ENCODE results near the gene FOXC1. TPM values are rescaled to one million over a fixed set of nuclear protein-coding genes. Genes with fewer than 3 reads are reported as not detected.

Gene FOXC1
- total RNA-seq, 2 experiments from 2014 or later, result not detected

DNA sequence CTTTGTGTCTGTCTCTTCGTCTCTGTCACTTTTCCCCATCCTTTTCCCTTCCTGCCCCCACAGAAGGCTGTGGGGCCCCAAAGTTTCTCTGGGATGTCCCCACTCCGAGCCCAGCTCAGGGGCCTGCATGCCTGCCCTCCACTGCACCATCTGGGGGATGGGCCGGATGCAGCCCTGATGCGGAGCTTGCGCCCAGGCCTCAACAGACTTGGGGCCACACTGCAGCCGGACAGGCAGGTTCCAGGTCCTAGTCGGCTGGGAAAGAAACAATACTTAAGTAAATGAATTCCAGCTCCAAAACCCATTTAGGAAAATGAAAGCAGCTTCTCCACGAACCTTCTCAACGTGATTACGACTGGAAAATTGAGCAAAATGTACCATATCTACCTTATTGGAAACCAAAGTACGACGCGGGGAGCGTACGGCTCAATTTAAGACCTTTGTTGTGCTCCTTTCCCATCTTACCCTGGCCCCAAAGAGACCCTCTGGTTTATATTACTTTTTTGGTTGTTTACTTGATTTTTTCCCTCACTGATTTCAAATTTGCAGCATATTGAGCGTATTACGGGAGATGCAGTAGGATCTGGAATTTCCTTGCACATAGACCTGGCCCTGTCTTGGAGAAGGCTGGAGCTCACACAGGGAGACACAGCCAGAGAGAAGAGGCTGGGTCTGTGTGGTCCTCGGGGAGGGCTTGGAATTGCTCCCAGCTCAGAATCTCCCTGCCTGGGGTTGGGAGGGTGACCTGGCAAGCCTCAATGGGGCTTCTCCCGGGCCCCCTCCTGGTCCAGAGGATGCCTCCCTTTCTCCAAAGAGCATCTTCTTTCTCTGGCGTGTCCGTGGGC lies 8.0 kb downstream of the FOXC1 start:
- Mint-ChIP-seq H3K27me3 (ENCODE audit: low read depth) (peaks cover 56% of the 10 kb centered on the region), H3K9me3 (no peaks in the 10 kb centered on the region), H3K36me3 (ENCODE audit: low read depth) (peaks cover 5% of the 10 kb centered on the region), H3K4me3 (no peak overlapping the region), H3K27ac (no peak overlapping the region), H3K4me1 (ENCODE audit: low read depth) (peaks cover 5% of the 10 kb centered on the region)
- no peak for DNase-seq
- intact Hi-C loops (cut with micrococcal nuclease), result no loop called here
- CTCF ChIA-PET, result interaction anchor here (1.0 kb wide), 1 partner anchor 11 kb away, joined by 3 read pairs; no protein-coding TSS in a partner anchor

DNA sequence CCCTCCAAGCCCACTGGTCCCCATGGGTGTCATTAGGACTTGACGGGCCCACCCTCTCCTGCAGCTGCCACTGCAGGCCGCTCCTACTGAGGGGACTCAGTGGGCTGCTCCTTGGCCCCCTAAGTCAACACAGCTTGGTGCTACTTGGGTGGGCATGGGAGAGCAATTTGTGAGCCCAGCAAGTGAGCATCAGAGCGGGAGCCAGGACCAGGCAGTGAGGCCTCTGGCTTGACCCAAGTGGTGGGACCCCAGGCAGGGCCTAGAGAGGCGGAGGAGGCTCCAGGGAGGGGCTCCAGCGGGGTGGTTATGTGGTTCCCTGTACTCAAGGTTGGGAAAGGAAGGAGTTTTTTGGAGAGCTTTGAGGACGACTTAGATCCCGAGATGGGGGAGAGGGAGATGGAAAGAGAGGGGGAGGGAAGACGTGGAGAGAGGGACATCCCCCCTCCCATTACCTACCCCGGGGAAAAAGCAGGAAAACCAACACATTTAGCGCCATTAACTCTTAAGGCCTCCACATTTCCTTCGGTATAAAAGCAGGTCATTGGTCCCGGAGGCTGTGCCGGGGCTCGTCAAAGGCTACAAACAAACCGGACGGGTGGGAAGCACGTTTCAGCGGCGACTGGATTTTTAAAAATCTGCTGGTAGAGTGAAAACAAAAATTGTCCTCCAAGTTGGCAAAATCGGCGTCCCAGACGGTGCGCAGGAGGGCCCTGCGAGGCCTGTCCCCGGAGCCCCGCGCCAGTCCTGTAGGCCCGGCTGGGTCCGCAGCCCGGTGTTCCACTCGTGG lies 8.8 kb downstream of the FOXC1 start:
- Mint-ChIP-seq H3K4me3 (no peak overlapping the region), H3K36me3 (ENCODE audit: low read depth) (peaks cover 11% of the 10 kb centered on the region), H3K27me3 (ENCODE audit: low read depth) (peaks cover 52% of the 10 kb centered on the region), H3K4me1 (ENCODE audit: low read depth) (peaks cover 2% of the 10 kb centered on the region), H3K27ac (no peak overlapping the region), H3K9me3 (no peaks in the 10 kb centered on the region)
- CTCF ChIA-PET, result no interaction called here
- DNase-seq, result no peak
- intact Hi-C loops (cut with micrococcal nuclease), result no loop called here

- H3K36me3 Mint-ChIP-seq (ENCODE audit: low read depth), result peaks cover 13% of the 10 kb centered on the region
- no peak overlapping the region for H3K27ac Mint-ChIP-seq
- intact Hi-C loops (cut with micrococcal nuclease), result no loop called here
- no peaks in the 10 kb centered on the region for H3K4me1 Mint-ChIP-seq (ENCODE audit: low read depth)
- CTCF ChIA-PET, result interaction anchor here (1.1 kb wide), 1 partner anchor 13 kb away, joined by 4 read pairs; no protein-coding TSS in a partner anchor
- H3K9me3 Mint-ChIP-seq, result no peaks in the 10 kb centered on the region
- peaks cover 52% of the 10 kb centered on the region for H3K27me3 Mint-ChIP-seq (ENCODE audit: low read depth)
- no peak for DNase-seq
- no peak overlapping the region for H3K4me3 Mint-ChIP-seq
Measured at GRCh38 chr6:1619098-1619672, 9.5 kb downstream of the FOXC1 start.

- H3K36me3 Mint-ChIP-seq (ENCODE audit: low read depth), result peaks cover 13% of the 10 kb centered on the region
- no peak overlapping the region for H3K4me3 Mint-ChIP-seq
- H3K9me3 Mint-ChIP-seq, result no peaks in the 10 kb centered on the region
- no peak for DNase-seq
- CTCF ChIA-PET, result interaction anchor here (1.1 kb wide), 1 partner anchor 14 kb away, joined by 4 read pairs; no protein-coding TSS in a partner anchor
- H3K27ac Mint-ChIP-seq, result no peak overlapping the region
- H3K27me3 Mint-ChIP-seq (ENCODE audit: low read depth), result peaks cover 54% of the 10 kb centered on the region
- intact Hi-C loops (cut with micrococcal nuclease), result no loop called here
- no peaks in the 10 kb centered on the region for H3K4me1 Mint-ChIP-seq (ENCODE audit: low read depth)
Measured at GRCh38 chr6:1619673-1620503, 10.2 kb downstream of the FOXC1 start.

GRCh38 chr6:1620504-1621069 lies 10.9 kb downstream of the FOXC1 start:
- Mint-ChIP-seq H3K27ac (no peak overlapping the region), H3K27me3 (ENCODE audit: low read depth) (peaks cover 57% of the 10 kb centered on the region), H3K9me3 (no peaks in the 10 kb centered on the region), H3K4me3 (no peak overlapping the region), H3K36me3 (ENCODE audit: low read depth) (peaks cover 13% of the 10 kb centered on the region), H3K4me1 (ENCODE audit: low read depth) (peaks cover 6% of the 10 kb centered on the region)
- DNase-seq, result no peak
- CTCF ChIA-PET, result no interaction called here
- intact Hi-C loops (cut with micrococcal nuclease), result no loop called here

GRCh38 chr6:1621070-1621701 lies 11.5 kb downstream of the FOXC1 start:
- Mint-ChIP-seq H3K9me3 (no peaks in the 10 kb centered on the region), H3K36me3 (ENCODE audit: low read depth) (peaks cover 13% of the 10 kb centered on the region), H3K4me1 (ENCODE audit: low read depth) (peaks cover 8% of the 10 kb centered on the region), H3K27ac (no peak overlapping the region), H3K4me3 (no peak overlapping the region), H3K27me3 (ENCODE audit: low read depth) (peaks cover 55% of the 10 kb centered on the region)
- intact Hi-C loops (cut with micrococcal nuclease), result no loop called here
- DNase-seq, result no peak
- CTCF ChIA-PET, result no interaction called here

- no peak for DNase-seq
- intact Hi-C loops (cut with micrococcal nuclease), result no loop called here
- no peaks in the 10 kb centered on the region for H3K9me3 Mint-ChIP-seq
- H3K4me3 Mint-ChIP-seq, result no peak overlapping the region
- CTCF ChIA-PET, result no interaction called here
- H3K36me3 Mint-ChIP-seq (ENCODE audit: low read depth), result peaks cover 13% of the 10 kb centered on the region
- H3K27me3 Mint-ChIP-seq (ENCODE audit: low read depth), result peaks cover 57% of the 10 kb centered on the region
- H3K4me1 Mint-ChIP-seq (ENCODE audit: low read depth), result peaks cover 8% of the 10 kb centered on the region
- no peak overlapping the region for H3K27ac Mint-ChIP-seq
Measured at GRCh38 chr6:1622220-1622850, 12.6 kb downstream of the FOXC1 start.

GRCh38 chr6:1622851-1623768 lies 13.4 kb downstream of the FOXC1 start:
- no peaks in the 10 kb centered on the region for H3K9me3 Mint-ChIP-seq
- no peak overlapping the region for H3K4me3 Mint-ChIP-seq
- no peak for DNase-seq
- H3K27me3 Mint-ChIP-seq (ENCODE audit: low read depth), result peaks cover 57% of the 10 kb centered on the region
- peaks cover 8% of the 10 kb centered on the region for H3K4me1 Mint-ChIP-seq (ENCODE audit: low read depth)
- H3K27ac Mint-ChIP-seq, result no peak overlapping the region
- peaks cover 13% of the 10 kb centered on the region for H3K36me3 Mint-ChIP-seq (ENCODE audit: low read depth)
- intact Hi-C loops (cut with micrococcal nuclease), result no loop called here
- CTCF ChIA-PET, result interaction anchor here (0.6 kb wide), 1 partner anchor 1012 kb away, joined by 5 read pairs; no protein-coding TSS in a partner anchor

DNA sequence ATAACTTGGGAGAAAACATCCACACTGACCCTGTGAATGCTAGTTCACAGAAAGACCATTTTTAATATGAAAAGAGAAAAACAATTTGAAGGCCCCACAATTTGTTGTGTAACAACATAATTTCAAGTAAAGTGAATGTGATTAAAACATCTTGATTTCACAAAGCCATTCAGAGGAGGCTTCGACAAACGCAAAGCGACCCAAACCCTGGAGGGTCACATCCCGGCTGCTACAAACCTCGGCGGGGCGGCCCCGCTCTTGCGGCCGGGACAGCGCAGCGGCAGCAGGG lies 14.0 kb downstream of the FOXC1 start:
- intact Hi-C loops (cut with micrococcal nuclease), result no loop called here
- Mint-ChIP-seq H3K27ac (no peak overlapping the region), H3K36me3 (ENCODE audit: low read depth) (peaks cover 13% of the 10 kb centered on the region), H3K4me1 (ENCODE audit: low read depth) (peaks cover 8% of the 10 kb centered on the region), H3K4me3 (no peak overlapping the region), H3K9me3 (no peaks in the 10 kb centered on the region), H3K27me3 (ENCODE audit: low read depth) (peaks cover 56% of the 10 kb centered on the region)
- no peak for DNase-seq
- CTCF ChIA-PET, result no interaction called here

DNA sequence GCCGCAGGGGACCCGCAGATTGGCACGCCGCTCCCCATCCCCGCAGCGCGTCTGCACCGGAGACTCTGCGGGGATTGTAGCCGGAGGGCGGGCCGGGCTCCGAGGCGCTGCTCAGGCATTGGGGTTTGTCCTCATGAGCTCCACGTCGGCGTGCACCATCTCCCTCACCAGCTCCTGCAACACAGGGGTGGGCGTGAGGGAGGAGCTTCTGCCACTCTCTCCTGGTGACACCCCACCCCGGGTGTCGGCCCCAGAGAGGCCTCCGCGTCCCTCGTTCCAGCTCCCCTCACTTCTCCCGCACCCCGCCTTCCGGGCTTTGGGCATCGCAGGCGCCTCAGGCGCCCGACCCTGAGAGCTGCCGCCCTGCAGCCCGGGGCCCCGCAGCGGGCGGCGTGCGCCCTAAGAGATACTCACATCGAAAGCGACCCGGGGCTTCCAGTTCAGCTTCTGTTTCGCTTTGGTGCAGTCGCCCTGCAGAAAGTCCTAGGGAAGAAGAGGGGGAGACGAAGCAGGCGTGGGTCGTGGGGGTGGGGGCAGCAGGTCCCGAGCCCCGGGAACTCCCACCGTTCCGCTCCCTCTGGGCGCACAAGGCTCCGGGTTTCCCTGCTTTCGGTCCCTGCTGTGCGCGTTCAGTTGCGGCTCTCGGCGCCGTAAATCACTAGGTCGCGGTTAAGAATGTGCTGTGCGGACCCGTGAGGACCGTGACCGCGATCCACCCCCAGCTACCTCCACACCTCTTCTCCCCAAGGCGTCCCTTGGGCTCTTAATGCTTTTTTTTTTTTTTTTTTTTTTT lies 14.5 kb downstream of the FOXC1 start:
- intact Hi-C loops (cut with micrococcal nuclease), result no loop called here
- H3K4me1 Mint-ChIP-seq (ENCODE audit: low read depth), result peaks cover 8% of the 10 kb centered on the region
- H3K9me3 Mint-ChIP-seq, result no peaks in the 10 kb centered on the region
- no peak overlapping the region for H3K4me3 Mint-ChIP-seq
- H3K27ac Mint-ChIP-seq, result no peak overlapping the region
- DNase-seq, result peak; percentile 44
- CTCF ChIA-PET, result interaction anchor here (0.5 kb wide), 1 partner anchor 760 kb away, joined by 3 read pairs; no protein-coding TSS in a partner anchor
- peaks cover 13% of the 10 kb centered on the region for H3K36me3 Mint-ChIP-seq (ENCODE audit: low read depth)
- H3K27me3 Mint-ChIP-seq (ENCODE audit: low read depth), result peaks cover 58% of the 10 kb centered on the region
